Prostate gland (tissue), 2 donors: ENCODE results near the gene ATP1B1.

Experiments
- CTCF ChIP-seq, 4 experiments: fragments of 200-600 bp in 2 of 4; fragments of 450-650 bp in 2 of 4; sonication (generic) in 2 of 4; IDR thresholded peaks; 1 replicate in 3 of 4; 2 replicates in 1 of 4; pipeline ENCODE4 v1.5.1; 2016 to 2019; ENCODE audit warnings: antibody characterized with exemption in 4 of 4, mild to moderate bottlenecking in 2 of 4, moderate library complexity in 2 of 4
- POLR2A ChIP-seq: fragments of 450-650 bp; IDR thresholded peaks from one replicate; pipeline ENCODE4 v1.6.1; 2016; ENCODE audit warnings: antibody characterized with exemption, mild to moderate bottlenecking
- POLR2AphosphoS5 ChIP-seq: sonication (generic); formaldehyde crosslinking; IDR thresholded peaks from one replicate; pipeline ENCODE4 v1.6.1; 2017; ENCODE audit warnings: antibody characterized with exemption

- TF ChIP-seq CTCF (IDR thresholded peaks at IDR 0.05), result no peak
- no peak for TF ChIP-seq POLR2A
- TF ChIP-seq POLR2AphosphoS5, result no peak
Observed at GRCh38 chr1:169085911-169086310, 20.6 kb upstream of the ATP1B1 start.
